K562 (cell line): ENCODE data around the gene INCA1. TPM values are rescaled to one million over a fixed set of nuclear protein-coding genes. Genes with fewer than 3 reads are reported as not detected.
A peak's percentile ranks its signal among the peaks of the same experiment; 100 is the strongest.

Source experiments
- ASH1L ChIP-seq: fragments of 450-650 bp; IDR thresholded peaks from 2 replicates; pipeline ENCODE4 v1.6.1; 2018; ENCODE audit warnings: borderline replicate concordance, mild to moderate bottlenecking, low read depth; ENCODE audit not compliant: partially characterized antibody
- ATF1 ChIP-seq, 2 experiments: fragments of 450-650 bp in 1 of 2; IDR thresholded peaks; 2 replicates each; pipeline ENCODE4 v1.6.1; 2016; ENCODE audit warnings: missing compliant biosample characterization in 1 of 2, missing genetic modification characterization in 1 of 2
- CHD4 ChIP-seq: fragments of 200-600 bp; sonication (generic); IDR thresholded peaks from 3 replicates; pipeline ENCODE4 v1.6.1; 2012; ENCODE audit warnings: low read depth, mild to moderate bottlenecking, mixed read lengths, low read length, inconsistent platforms; ENCODE audit not compliant: insufficient read depth, insufficient replicate concordance, poor library complexity, severe bottlenecking
- EHMT2 ChIP-seq: fragments of 450-650 bp; IDR thresholded peaks from 2 replicates; pipeline ENCODE4 v1.6.1; 2018; ENCODE audit warnings: antibody characterized with exemption
- ELF1 ChIP-seq: fragments of 200-800 bp; sonication (Bioruptor generic); IDR thresholded peaks from 2 replicates; pipeline ENCODE4 v1.6.1; 2016; ENCODE audit warnings: missing genetic modification characterization, missing compliant biosample characterization
- FOXP1 ChIP-seq: sonication (generic); formaldehyde crosslinking; IDR thresholded peaks from 2 replicates; pipeline ENCODE4 v1.8.0; 2022; ENCODE audit warnings: mild to moderate bottlenecking, missing genetic modification reagents
- GTF2B ChIP-seq: IDR thresholded peaks from 2 replicates; pipeline ENCODE4 v1.6.1; 2011; ENCODE audit not compliant: insufficient read length; ENCODE audit errors: extremely low read depth
- HNRNPLL ChIP-seq: fragments of 200-400 bp; formaldehyde crosslinking; IDR thresholded peaks from 2 replicates; pipeline ENCODE4 v1.6.1; 2017; ENCODE audit warnings: low read length, low read depth, mild to moderate bottlenecking; ENCODE audit not compliant: poor library complexity, severe bottlenecking
- KLF13 ChIP-seq: fragments of 450-650 bp; IDR thresholded peaks from 2 replicates; pipeline ENCODE4 v1.6.1; 2016; ENCODE audit warnings: missing genetic modification characterization, low read depth, mild to moderate bottlenecking, missing compliant biosample characterization, moderate library complexity, borderline replicate concordance
- MAX ChIP-seq: sonication (generic); formaldehyde crosslinking; IDR thresholded peaks from 2 replicates; pipeline ENCODE4 v1.9.0; 2022; ENCODE audit warnings: mild to moderate bottlenecking, missing genetic modification reagents
- MYC ChIP-seq, 2 experiments: fragments of 250-450 bp in 1 of 2; sonication (Bioruptor Pico) in 1 of 2; IDR thresholded peaks; 2 replicates each; pipeline versions ENCODE4 v1.5.1 to v1.6.1; 2012 to 2021; ENCODE audit warnings: low read depth in 2 of 2, borderline replicate concordance in 1 of 2, improper control_type of control experiment in 1 of 2, low read length in 1 of 2, mild to moderate bottlenecking in 1 of 2, moderate library complexity in 1 of 2
- POLR2H ChIP-seq: IDR thresholded peaks from 2 replicates; pipeline ENCODE4 v1.6.1; 2016; ENCODE audit warnings: missing genetic modification characterization, low read depth, mild to moderate bottlenecking, control low read depth, missing compliant biosample characterization, moderate library complexity
- POU5F1 ChIP-seq: fragments of 150-350 bp; IDR thresholded peaks from 2 replicates; pipeline ENCODE4 v1.6.1; 2014; ENCODE audit warnings: borderline replicate concordance, low read length, low read depth, mild to moderate bottlenecking; ENCODE audit not compliant: partially characterized antibody
- SAFB ChIP-seq: fragments of 200-400 bp; formaldehyde crosslinking; IDR thresholded peaks from 2 replicates; pipeline ENCODE4 v1.6.1; 2017; ENCODE audit warnings: low read depth, low read length, borderline replicate concordance
- TAF7 ChIP-seq: fragments of 450-650 bp; IDR thresholded peaks from 2 replicates; pipeline ENCODE4 v1.6.1; 2016; ENCODE audit warnings: missing genetic modification characterization, missing compliant biosample characterization
- VEZF1 ChIP-seq: fragments of 200-800 bp; sonication (Bioruptor generic); IDR thresholded peaks from 2 replicates; pipeline ENCODE4 v1.6.1; 2017; ENCODE audit warnings: missing genetic modification characterization, missing compliant biosample characterization
- XRCC4 ChIP-seq: IDR thresholded peaks from one replicate; pipeline ENCODE4 v1.6.1; 2011; ENCODE audit not compliant: insufficient read depth, insufficient read length; ENCODE audit errors: extremely low read depth
- XRCC5 ChIP-seq: fragments of 200-400 bp; formaldehyde crosslinking; IDR thresholded peaks from 2 replicates; pipeline ENCODE4 v1.6.1; 2017; ENCODE audit warnings: low read depth, mild to moderate bottlenecking, low read length
- ZBTB34 ChIP-seq: fragments of 250-450 bp; sonication (Bioruptor Pico); IDR thresholded peaks from 2 replicates; pipeline ENCODE4 v1.8.0; 2021; ENCODE audit warnings: mild to moderate bottlenecking, moderate library complexity
- ZBTB7A ChIP-seq: IDR thresholded peaks from 2 replicates; pipeline ENCODE4 v1.6.1; 2011; ENCODE audit warnings: low read depth, mild to moderate bottlenecking, low read length, moderate library complexity, borderline replicate concordance; ENCODE audit not compliant: control insufficient read depth
- ZNF121 ChIP-seq: sonication (generic); formaldehyde crosslinking; conservative IDR thresholded peaks from 2 replicates; pipeline ENCODE4 v1.8.0; 2022; ENCODE audit warnings: missing genetic modification reagents
- ZNF507 ChIP-seq: conservative IDR thresholded peaks from 2 replicates; pipeline ENCODE4 v1.6.1; 2017; ENCODE audit warnings: missing genetic modification characterization, missing compliant biosample characterization
- polyA plus RNA-seq, 8 experiments: library from polyadenylated mRNA; depleted of rRNA in 4 of 8; stranded (reverse) in 5 of 8; unstranded in 3 of 8; fragments of >200 nt; fragmentation: Nextera tagmentation in 2 of 8; fragmentation: Illumina TruSeq in 1 of 8; extraction: Ambion mirVana in 2 of 8; extraction: Trizol in 1 of 8; gene quantifications; 2 replicates each; pipeline versions ENCODE4 v1.2.1 to v1.2.3, GENCODE V29; 2011 to 2014; ENCODE audit warnings: inconsistent platforms in 1 of 8, missing spikeins in 1 of 8
- total RNA-seq, 7 experiments: library from RNA; depleted of rRNA in 6 of 7; stranded (reverse); fragments of >200 nt in 6 of 7; fragmentation: Illumina TruSeq in 2 of 7; extraction: Trizol in 2 of 7; gene quantifications; 2 replicates each; pipeline versions ENCODE4 v1.2.1 to v1.2.3, GENCODE V29; 2011 to 2021; ENCODE audit warnings: low replicate concordance in 1 of 7

Gene INCA1
- total and polyA plus RNA-seq, 9 of the 15 experiments (the other 6 are each of a cell fraction or from before 2014, with no cell fraction given), result 0.08 to 0.50 (median 0.13) TPM; not detected in 4

GRCh38 chr17:4967539-4968485 is 29.5 kb downstream of the INCA1 start, which contains the start of gene SPAG7 (continued):
- no peak for TF ChIP-seq SAFB
- no peak for TF ChIP-seq GTF2B
- TF ChIP-seq VEZF1 (CRISPR knock-in tag), result peak; percentile 68
- no peak for TF ChIP-seq ZBTB34
- no peak for TF ChIP-seq HNRNPLL
- TF ChIP-seq KLF13, result peak; percentile 59; the same call in 1 of the 2 replicates
- TF ChIP-seq EHMT2, result no peak
- TF ChIP-seq ASH1L, result peak; percentile 21
- no peak for TF ChIP-seq CHD4
- TF ChIP-seq MAX (CRISPR knock-in tag), result no peak
- no peak for TF ChIP-seq ZNF507 (tag)
- TF ChIP-seq MYC (IDR thresholded peaks at IDR 0.05; ENCODE audit: low read depth, low read length), result peak; percentile 66
- TF ChIP-seq MYC (CRISPR knock-in tag; IDR thresholded peaks at IDR 0.05; ENCODE audit: borderline replicate concordance, low read depth), result no peak
- TF ChIP-seq XRCC4, result no peak
- no peak for TF ChIP-seq ATF1 (CRISPR knock-in tag; IDR thresholded peaks at IDR 0.05)
- TF ChIP-seq ATF1 (tag; IDR thresholded peaks at IDR 0.05), result peak; percentile 67
- no peak; the same call in 1 of the 2 replicates for TF ChIP-seq TAF7
- TF ChIP-seq POU5F1, result no peak
- TF ChIP-seq FOXP1 (CRISPR knock-in tag), result peak; percentile 76; the same call in 1 of the 2 replicates
- no peak for TF ChIP-seq ZNF121 (CRISPR knock-in tag)
- TF ChIP-seq POLR2H (tag), result peak; percentile 75
- TF ChIP-seq XRCC5, result peak; percentile 42; the same call in 1 of the 2 replicates
- TF ChIP-seq ZBTB7A, result peak; percentile 96
- no peak for TF ChIP-seq ELF1
